BJ (cell line): ENCODE results near the gene ETF1. TPM values are rescaled to one million over a fixed set of nuclear protein-coding genes. Genes with fewer than 3 reads are reported as not detected.

Source experiments
- CTCF ChIA-PET: fragments of 350-600 bp; formaldehyde crosslinking; extraction: SDS; loops from one replicate; lab custom pipeline; 2021; ENCODE audit warnings: antibody characterized with exemption, inconsistent platforms; lab: Yijun Ruan, JAX
- POLR2A ChIA-PET: fragments of 300-600 bp; sonication (Branson Sonifier 250); formaldehyde crosslinking; extraction: SDS; loops from one replicate; lab custom pipeline; 2021; ENCODE audit warnings: antibody characterized with exemption; lab: Charles Lee
- DNase-seq: peaks from one replicate; pipeline ENCODE4 v3.0.0-alpha.2; 2011; ENCODE audit warnings: low read depth
- H3K27me3 ChIP-seq: 2 replicates; pipeline ENCODE4 v1.6.0; 2011; ENCODE audit warnings: low read length; ENCODE audit not compliant: control insufficient read depth, insufficient read depth
- H3K36me3 ChIP-seq: 2 replicates; pipeline ENCODE4 v1.5.1; 2011; ENCODE audit warnings: low read length; ENCODE audit not compliant: control insufficient read depth, insufficient read depth
- H3K4me3 ChIP-seq: 2 replicates; pipeline ENCODE4 v1.5.1; 2011; ENCODE audit warnings: low read depth, mild to moderate bottlenecking, control low read depth, low read length
- CTCF ChIP-seq: IDR thresholded peaks from 2 replicates; pipeline ENCODE4 v1.5.1; 2011; ENCODE audit warnings: low read depth, mild to moderate bottlenecking, control low read depth, inconsistent platforms, low read length, moderate library complexity; ENCODE audit not compliant: insufficient read depth
- polyA plus RNA-seq: library from polyadenylated mRNA; depleted of rRNA; stranded (reverse); fragments of >200 nt; gene quantifications from 2 replicates; pipeline ENCODE4 v1.2.3, GENCODE V29; 2011

ETF1 gene
- polyA plus RNA-seq, 1 experiment = 52.4 TPM

- no peak for DNase-seq
- Histone ChIP-seq H3K27me3 (no peaks in the 10 kb centered on the region), H3K36me3 (peaks cover 15% of the 10 kb centered on the region), H3K4me3 (no peak overlapping the region)
- ChIA-PET CTCF (no interaction called here), POLR2A (no interaction called here)
- no peak for TF ChIP-seq CTCF
These were observed 10.5 kb upstream of the ETF1 start for GRCh38 chr5:138553437-138554095.

GRCh38 chr5:138552657-138553056, 9.6 kb upstream of the ETF1 start:
- ChIA-PET CTCF (interaction anchor here (0.7 kb wide), 1 partner anchor 98 kb away, joined by 4 read pairs; no protein-coding TSS in a partner anchor), POLR2A (interaction anchor here (0.6 kb wide), 3 partner anchors 10 to 746 kb away, joined by 3 to 12 read pairs (median 5); partner anchors contain the start of gene ETF1)
- H3K27me3 ChIP-seq = no peaks in the 10 kb centered on the region
- DNase-seq = no peak
- no peak for TF ChIP-seq CTCF
- H3K36me3 ChIP-seq = peaks cover 12% of the 10 kb centered on the region
- no peak overlapping the region for H3K4me3 ChIP-seq

GRCh38 chr5:138549414-138549813, 6.4 kb upstream of the ETF1 start:
- CTCF ChIA-PET = interaction anchor here (1.0 to 4.5 kb wide), 4 partner anchors 16 to 99 kb away, joined by 3 to 35 read pairs (median 20); partner anchors contain the start of gene EGR1
- POLR2A ChIA-PET = no interaction called here
- Histone ChIP-seq H3K36me3 (no peaks in the 10 kb centered on the region; the same call in 1 of the 2 replicates), H3K27me3 (no peaks in the 10 kb centered on the region), H3K4me3 (no peak overlapping the region)
- TF ChIP-seq CTCF = no peak
- no peak for DNase-seq

GRCh38 chr5:138545919-138546562, 3.0 kb upstream of the ETF1 start:
- H3K27me3 ChIP-seq = no peaks in the 10 kb centered on the region
- TF ChIP-seq CTCF = no peak
- CTCF ChIA-PET = interaction anchor here (0.6 to 4.5 kb wide), 4 partner anchors 9 to 96 kb away, joined by 3 to 35 read pairs (median 15); partner anchors contain the start of gene EGR1

More at GRCh38 chr5:138545919-138546562, 3.0 kb upstream of the ETF1 start:
- POLR2A ChIA-PET = no interaction called here
- DNase-seq = no peak
- Histone ChIP-seq H3K4me3 (no peak overlapping the region), H3K36me3 (no peaks in the 10 kb centered on the region; the same call in 1 of the 2 replicates)
